ENCODE results near the gene PLET1.

Gene PLET1

DNA sequence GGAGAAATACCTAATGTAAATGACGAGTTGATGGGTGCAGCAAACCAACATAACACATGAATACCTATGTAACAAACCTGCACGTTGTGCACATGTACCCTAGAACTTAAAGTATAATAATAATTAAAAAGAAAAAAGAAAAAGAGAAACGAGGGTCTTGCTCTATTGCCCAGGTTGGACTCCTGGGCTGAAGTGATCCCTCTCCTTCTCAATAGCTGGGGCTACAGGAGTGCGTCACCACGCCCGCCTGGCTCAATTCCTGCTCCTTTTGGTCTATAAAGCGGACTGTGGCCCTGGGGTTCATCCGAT is 35.0 kb downstream of the PLET1 start:
- Histone ChIP-seq H3K27ac (ENCODE audit: low read length) (peak overlapping the region; percentile 66), H2AFZ (ENCODE audit: low read depth, low read length) (peak overlapping the region; percentile 89), H3K4me1 (ENCODE audit: low read length) (peaks cover 9% of the 10 kb centered on the region)

DNA sequence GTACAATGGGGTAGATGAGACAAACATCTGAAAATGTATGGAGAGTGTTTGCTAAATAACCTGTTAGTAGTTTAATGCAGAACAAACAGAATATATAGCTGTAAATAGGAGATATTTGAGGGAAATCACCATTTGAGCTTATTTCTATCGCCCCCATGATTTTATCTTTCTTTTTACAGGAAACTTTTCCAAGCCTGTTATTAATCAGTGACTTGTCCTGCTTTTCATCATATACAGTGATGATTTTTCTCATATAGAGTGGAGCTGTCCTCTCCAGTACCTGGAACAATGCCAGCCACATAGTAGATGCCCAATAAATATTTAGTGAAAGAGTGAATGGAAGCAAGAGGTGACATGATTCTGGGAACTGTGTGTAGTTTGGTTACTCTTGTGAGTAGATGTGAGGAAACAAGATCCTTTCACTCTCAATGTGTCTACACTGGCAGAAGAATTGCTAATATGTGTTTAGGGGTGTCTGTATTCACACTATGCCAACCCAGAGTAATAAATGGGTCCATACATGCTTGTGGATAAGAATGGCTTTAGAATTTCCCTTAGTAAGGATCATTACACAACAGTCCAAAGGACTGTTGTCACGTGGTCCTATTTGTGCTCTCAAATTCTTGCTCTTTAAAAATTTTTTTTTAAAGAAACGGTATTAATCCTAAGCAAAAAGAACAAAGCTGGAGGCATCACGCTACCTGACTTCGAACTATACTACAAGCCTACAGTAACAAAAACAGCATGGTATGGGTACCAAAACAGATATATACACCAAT is 36.7 kb downstream of the PLET1 start:
- H3K9ac ChIP-seq (ENCODE audit: low read length): no peak overlapping the region
- H2AFZ ChIP-seq (ENCODE audit: low read depth, low read length): no peak overlapping the region
- peaks cover 14% of the 10 kb centered on the region for H3K79me2 ChIP-seq (ENCODE audit: low read length)
- no peaks in the 10 kb centered on the region for H3K9me3 ChIP-seq (ENCODE audit: insufficient read depth, low read length)
- no peak overlapping the region for H3K27ac ChIP-seq (ENCODE audit: low read length)
- H3K36me3 ChIP-seq (replicated peaks; ENCODE audit: low read depth, low read length): no peaks in the 10 kb centered on the region
- no peak overlapping the region for H3K4me2 ChIP-seq (ENCODE audit: low read length)
- no peaks in the 10 kb centered on the region for H3K27me3 ChIP-seq (ENCODE audit: low read depth, low read length)
- H4K20me1 ChIP-seq (ENCODE audit: insufficient read depth, low read length): no peaks in the 10 kb centered on the region
- H3K4me3 ChIP-seq (ENCODE audit: low read length): no peak overlapping the region
- no peak for TF ChIP-seq EZH2phosphoT487 (IDR thresholded peaks at IDR 0.05; ENCODE audit: low read depth)
- TF ChIP-seq, protein P1, sequence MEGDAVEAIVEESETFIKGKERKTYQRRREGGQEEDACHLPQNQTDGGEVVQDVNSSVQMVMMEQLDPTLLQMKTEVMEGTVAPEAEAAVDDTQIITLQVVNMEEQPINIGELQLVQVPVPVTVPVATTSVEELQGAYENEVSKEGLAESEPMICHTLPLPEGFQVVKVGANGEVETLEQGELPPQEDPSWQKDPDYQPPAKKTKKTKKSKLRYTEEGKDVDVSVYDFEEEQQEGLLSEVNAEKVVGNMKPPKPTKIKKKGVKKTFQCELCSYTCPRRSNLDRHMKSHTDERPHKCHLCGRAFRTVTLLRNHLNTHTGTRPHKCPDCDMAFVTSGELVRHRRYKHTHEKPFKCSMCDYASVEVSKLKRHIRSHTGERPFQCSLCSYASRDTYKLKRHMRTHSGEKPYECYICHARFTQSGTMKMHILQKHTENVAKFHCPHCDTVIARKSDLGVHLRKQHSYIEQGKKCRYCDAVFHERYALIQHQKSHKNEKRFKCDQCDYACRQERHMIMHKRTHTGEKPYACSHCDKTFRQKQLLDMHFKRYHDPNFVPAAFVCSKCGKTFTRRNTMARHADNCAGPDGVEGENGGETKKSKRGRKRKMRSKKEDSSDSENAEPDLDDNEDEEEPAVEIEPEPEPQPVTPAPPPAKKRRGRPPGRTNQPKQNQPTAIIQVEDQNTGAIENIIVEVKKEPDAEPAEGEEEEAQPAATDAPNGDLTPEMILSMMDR (IDR thresholded peaks at IDR 0.05; ENCODE audit: low read depth, low read length): no peak
- peaks cover 9% of the 10 kb centered on the region for H3K4me1 ChIP-seq (ENCODE audit: low read length)

More for the DNA sequence above, 35.0 kb downstream of the PLET1 start:
- TF ChIP-seq EZH2phosphoT487 (IDR thresholded peaks at IDR 0.05; ENCODE audit: low read depth): no peak
- TF ChIP-seq, protein P1 (IDR thresholded peaks at IDR 0.05; ENCODE audit: low read depth, low read length): no peak
- H4K20me1 ChIP-seq (ENCODE audit: insufficient read depth, low read length): no peaks in the 10 kb centered on the region
- peaks cover 14% of the 10 kb centered on the region for H3K79me2 ChIP-seq (ENCODE audit: low read length)
- H3K4me3 ChIP-seq (ENCODE audit: low read length): peak overlapping the region; percentile 98
- peak overlapping the region; percentile 96 for H3K9ac ChIP-seq (ENCODE audit: low read length)
- peaks cover 6% of the 10 kb centered on the region for H3K36me3 ChIP-seq (replicated peaks; ENCODE audit: low read depth, low read length)
- H3K27me3 ChIP-seq (ENCODE audit: low read depth, low read length): no peaks in the 10 kb centered on the region
- no peaks in the 10 kb centered on the region for H3K9me3 ChIP-seq (ENCODE audit: insufficient read depth, low read length)
- peak overlapping the region; percentile 91 for H3K4me2 ChIP-seq (ENCODE audit: low read length)

DNA sequence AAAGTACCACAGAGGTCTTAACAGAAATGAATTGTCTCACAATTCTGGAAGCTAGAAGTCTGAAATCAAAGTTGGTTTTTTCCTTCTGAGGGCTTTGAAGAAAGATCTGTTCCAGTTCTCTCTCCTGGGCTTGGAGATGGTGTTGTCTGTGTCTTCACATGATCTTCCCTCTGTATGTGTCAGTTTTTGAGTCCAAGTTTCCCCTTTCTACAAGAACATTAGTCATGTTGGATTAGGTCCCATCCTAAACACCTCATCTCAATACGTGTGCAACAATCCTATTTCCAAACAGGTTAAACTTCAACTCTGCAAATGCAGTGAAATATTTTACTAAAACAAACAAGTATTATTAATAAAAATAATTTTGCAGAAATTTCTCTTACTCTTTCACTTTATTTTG is 37.5 kb downstream of the PLET1 start:
- Histone ChIP-seq H2AFZ (ENCODE audit: low read depth, low read length) (no peak overlapping the region), H3K4me2 (ENCODE audit: low read length) (no peak overlapping the region), H4K20me1 (ENCODE audit: insufficient read depth, low read length) (no peaks in the 10 kb centered on the region), H3K9me3 (ENCODE audit: insufficient read depth, low read length) (no peaks in the 10 kb centered on the region), H3K27me3 (ENCODE audit: low read depth, low read length) (no peaks in the 10 kb centered on the region), H3K4me3 (ENCODE audit: low read length) (no peak overlapping the region), H3K9ac (ENCODE audit: low read length) (no peak overlapping the region), H3K79me2 (ENCODE audit: low read length) (peaks cover 14% of the 10 kb centered on the region), H3K4me1 (ENCODE audit: low read length) (peaks cover 9% of the 10 kb centered on the region), H3K36me3 (replicated peaks; ENCODE audit: low read depth, low read length) (no peaks in the 10 kb centered on the region), H3K27ac (ENCODE audit: low read length) (no peak overlapping the region)
- no peak for TF ChIP-seq EZH2phosphoT487 (IDR thresholded peaks at IDR 0.05; ENCODE audit: low read depth)

DNA sequence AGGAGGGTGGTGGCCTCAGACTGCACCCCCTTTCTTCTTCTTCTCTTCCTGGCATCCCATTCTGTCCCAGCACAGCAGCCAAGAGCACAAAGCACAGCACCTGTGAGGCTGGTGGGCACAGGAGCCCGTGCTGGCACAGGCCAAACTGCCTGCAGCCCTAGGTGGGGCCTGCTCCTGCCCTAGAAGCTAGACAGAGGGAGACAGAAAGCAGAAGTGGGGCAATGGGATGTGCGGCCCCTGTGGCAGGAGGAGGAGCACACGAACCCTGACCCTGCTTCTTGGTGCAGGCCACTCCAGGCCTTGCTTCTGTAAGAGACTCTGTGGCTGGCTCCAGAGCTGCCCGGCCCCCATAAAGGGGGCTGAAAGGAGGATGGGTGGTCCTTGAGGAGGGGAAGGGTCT is 38.4 kb downstream of the PLET1 start:
- Histone ChIP-seq H3K79me2 (ENCODE audit: low read length) (peaks cover 8% of the 10 kb centered on the region), H3K4me3 (ENCODE audit: low read length) (no peak overlapping the region), H3K9ac (ENCODE audit: low read length) (no peak overlapping the region), H4K20me1 (ENCODE audit: insufficient read depth, low read length) (no peaks in the 10 kb centered on the region), H3K36me3 (replicated peaks; ENCODE audit: low read depth, low read length) (no peaks in the 10 kb centered on the region), H3K4me1 (ENCODE audit: low read length) (peaks cover 4% of the 10 kb centered on the region), H3K9me3 (ENCODE audit: insufficient read depth, low read length) (no peaks in the 10 kb centered on the region), H3K27me3 (ENCODE audit: low read depth, low read length) (no peaks in the 10 kb centered on the region), H3K27ac (ENCODE audit: low read length) (no peak overlapping the region), H3K4me2 (ENCODE audit: low read length) (no peak overlapping the region), H2AFZ (ENCODE audit: low read depth, low read length) (no peak overlapping the region)
- TF ChIP-seq, protein P1 (IDR thresholded peaks at IDR 0.05; ENCODE audit: low read depth, low read length): no peak
- TF ChIP-seq EZH2phosphoT487 (IDR thresholded peaks at IDR 0.05; ENCODE audit: low read depth): no peak
